Measurements from ENCODE around the gene UGT1A4. TPM values are rescaled to one million over a fixed set of nuclear protein-coding genes. Genes with fewer than 3 reads are reported as not detected.

Gene UGT1A4
- total and polyA plus RNA-seq, 2 of the 8 experiments (the other 6 are each of a cell fraction or from before 2014, with no cell fraction given), result not detected

- no peaks in the 10 kb centered on the region for H3K79me1 ChIP-seq (ENCODE audit: low read depth, low read length)
- H3K4me3 ChIP-seq (ENCODE audit: extremely low read depth in 1 of 4, insufficient read depth in 2 of 4, low read depth in 3 of 4, low read length in 4 of 4), result no peak overlapping the region
- no peak overlapping the region for H2BK20ac ChIP-seq (ENCODE audit: low read length)
- H3K14ac ChIP-seq (ENCODE audit: insufficient read length), result no peak overlapping the region
- no peak for FAIRE-seq
- no peak overlapping the region for H2BK120ac ChIP-seq (replicated peaks; ENCODE audit: low read depth, low read length)
- no peaks in the 10 kb centered on the region for H3K36me3 ChIP-seq (ENCODE audit: control insufficient read depth in 2 of 4, insufficient read depth in 4 of 4, low read length in 3 of 4)
- H3K9me3 ChIP-seq (ENCODE audit: insufficient read depth in 2 of 2, low read depth in 1 of 2, low read length in 1 of 2), result peaks cover 4 to 7% of the 10 kb centered on the region in 2 experiments; a peak in 2 of 4 replicates
- H3K4ac ChIP-seq (replicated peaks; ENCODE audit: insufficient read length, low read depth, low read length), result no peak overlapping the region
- H4K20me1 ChIP-seq (replicated peaks in 1 of 2; ENCODE audit: control insufficient read depth in 1 of 2, insufficient read depth in 2 of 2, low read length in 2 of 2), result no peaks in the 10 kb centered on the region
- POLR2A ChIA-PET (ENCODE audit: partially characterized antibody), result no interaction called here
- no peak overlapping the region for H3K23ac ChIP-seq (ENCODE audit: insufficient read length)
- no peaks in the 10 kb centered on the region for H3K23me2 ChIP-seq (ENCODE audit: low read depth, low read length)
- CTCF ChIA-PET (ENCODE audit: partially characterized antibody), result interaction anchor here (1.2 kb wide), 1 partner anchor 281 kb away, joined by 3 read pairs; no protein-coding TSS in a partner anchor
- H3K18ac ChIP-seq (ENCODE audit: extremely low read depth, low read length), result no peak overlapping the region
- H2BK12ac ChIP-seq (ENCODE audit: low read depth, low read length), result no peak overlapping the region
- H3K27ac ChIP-seq (ENCODE audit: low read depth, low read length), result no peak overlapping the region
- H2BK15ac ChIP-seq (ENCODE audit: low read length), result no peak overlapping the region
- no peak overlapping the region for H2AK5ac ChIP-seq (ENCODE audit: low read depth, low read length)
- no peaks in the 10 kb centered on the region for H3K79me2 ChIP-seq (ENCODE audit: control insufficient read depth in 1 of 2, insufficient read depth in 2 of 2, low read length in 2 of 2)
- DNase-seq (ENCODE audit: low read depth in 1 of 2, low spot score in 2 of 2), result no peak
- H3K56ac ChIP-seq (replicated peaks; ENCODE audit: insufficient read length, low read depth, low read length), result no peak overlapping the region
- H2AFZ ChIP-seq (ENCODE audit: low read length), result no peak overlapping the region
- H2BK5ac ChIP-seq (ENCODE audit: low read depth, low read length), result no peak overlapping the region
- no peak overlapping the region for H4K91ac ChIP-seq (replicated peaks; ENCODE audit: insufficient read length, low read length)
- H3K9ac ChIP-seq (replicated peaks in 1 of 4; ENCODE audit: extremely low read depth in 1 of 4, low read depth in 3 of 4, low read length in 3 of 4), result no peak overlapping the region
- no peaks in the 10 kb centered on the region for H3K27me3 ChIP-seq (replicated peaks in 1 of 4; ENCODE audit: control insufficient read depth in 3 of 4, extremely low read depth in 1 of 4, insufficient read depth in 3 of 4, low read length in 3 of 4)
- no peak overlapping the region for H4K8ac ChIP-seq (ENCODE audit: extremely low read depth, insufficient read depth, low read length)
- H3K4me1 ChIP-seq (replicated peaks in 1 of 4; ENCODE audit: control insufficient read depth in 3 of 4, insufficient read depth in 4 of 4, low read length in 3 of 4), result no peaks in the 10 kb centered on the region
- no peak overlapping the region for H3K4me2 ChIP-seq (ENCODE audit: insufficient read depth in 1 of 2, low read depth in 2 of 2, low read length in 2 of 2)
- H4K5ac ChIP-seq (ENCODE audit: insufficient read length, low read depth, low read length), result no peak overlapping the region
- TF ChIP-seq FOSL1 (IDR thresholded peaks at IDR 0.05; ENCODE audit: insufficient read depth, low read depth, low read length), result no peak
Observed at GRCh38 chr2:233758141-233758540, 39.6 kb downstream of the UGT1A4 start.
